PC-9 (cell line): ENCODE results near the gene KAZALD1. TPM values are rescaled to one million over a fixed set of nuclear protein-coding genes. Genes with fewer than 3 reads are reported as not detected.

Source experiments
- BruUV-seq: library from RNA; stranded (reverse); fragments of 400-500 nt; replicated peaks from 2 replicates; lab custom pipeline; 2021; lab: Mats Ljungman, UMichigan
- CTCF ChIA-PET: fragments of 300-600 bp; sonication (Branson Sonifier 250); formaldehyde crosslinking; loops from one replicate; lab custom pipeline; 2022; ENCODE audit warnings: antibody characterized with exemption; lab: Charles Lee
- POLR2A ChIA-PET: fragments of 300-600 bp; sonication (Branson Sonifier 250); formaldehyde crosslinking; loops from one replicate; lab custom pipeline; 2022; ENCODE audit warnings: antibody characterized with exemption; ENCODE audit not compliant: unreplicated experiment; lab: Charles Lee
- DNase-seq, 2 experiments: peaks; one replicate each; pipeline versions ENCODE4 v3.0.0 to v3.0.0-alpha.2; 2015 to 2022; ENCODE audit warnings: mixed read lengths in 1 of 2
- H2AFZ ChIP-seq: fragments of 200-600 bp; sonication (generic); 2 replicates; pipeline ENCODE4 v1.8.1; 2017; ENCODE audit warnings: antibody characterized with exemption
- H3F3A ChIP-seq: fragments of 200-600 bp; sonication (generic); 2 replicates; pipeline ENCODE4 v1.8.1; 2017; ENCODE audit warnings: antibody characterized with exemption, mild to moderate bottlenecking, low read depth; ENCODE audit not compliant: insufficient read depth
- H3K27ac ChIP-seq: fragments of 200-600 bp; sonication (generic); 2 replicates; pipeline ENCODE4 v1.6.1; 2016; ENCODE audit warnings: mixed run types
- H3K27me3 ChIP-seq: fragments of 200-600 bp; sonication (generic); 2 replicates; pipeline ENCODE4 v1.6.1; 2016; ENCODE audit warnings: low read depth, mixed run types; ENCODE audit not compliant: insufficient read depth
- H3K36me3 ChIP-seq: fragments of 200-600 bp; sonication (generic); 2 replicates; pipeline ENCODE4 v1.6.1; 2016; ENCODE audit warnings: low read depth, mixed run types
- H3K4me1 ChIP-seq: fragments of 200-600 bp; sonication (generic); replicated peaks from 2 replicates; pipeline ENCODE4 v1.6.1; 2016; ENCODE audit warnings: mixed run types; ENCODE audit not compliant: insufficient read depth
- H3K4me2 ChIP-seq: fragments of 200-600 bp; sonication (generic); 2 replicates; pipeline ENCODE4 v1.6.1; 2017; ENCODE audit warnings: mixed run types
- H3K4me3 ChIP-seq: fragments of 200-600 bp; sonication (generic); 2 replicates; pipeline ENCODE4 v1.6.1; 2016; ENCODE audit warnings: mixed run types
- H3K79me2 ChIP-seq: fragments of 200-600 bp; sonication (generic); 2 replicates; pipeline ENCODE4 v1.6.1; 2017; ENCODE audit warnings: low read depth, mixed run types
- H3K9me2 ChIP-seq: fragments of 200-600 bp; sonication (generic); 2 replicates; pipeline ENCODE4 v1.8.1; 2017; ENCODE audit warnings: mild to moderate bottlenecking; ENCODE audit not compliant: insufficient read depth
- H3K9me3 ChIP-seq: fragments of 200-600 bp; sonication (generic); 2 replicates; pipeline ENCODE4 v1.8.1; 2016; ENCODE audit warnings: low read depth; ENCODE audit not compliant: insufficient read depth
- H4K20me1 ChIP-seq: fragments of 200-600 bp; sonication (generic); 2 replicates; pipeline ENCODE4 v1.8.1; 2017; ENCODE audit not compliant: insufficient read depth
- EZH2 ChIP-seq: fragments of 200-600 bp; sonication (generic); IDR thresholded peaks from 2 replicates; pipeline ENCODE4 v1.8.0; 2017; ENCODE audit warnings: antibody characterized with exemption, low read depth
- intact Hi-C: fragments of 100-400 bp; cut with micrococcal nuclease; formaldehyde crosslinking; loops from one replicate; pipeline ENCODE4 v1.10.0; 2022; ENCODE audit not compliant: unreplicated experiment
- total RNA-seq: library from RNA; stranded (reverse); gene quantifications from 2 replicates; pipeline ENCODE4 v1.2.3, GENCODE V29; 2021
- TF ChIP-seq, protein P1 (sequence below): fragments of 200-600 bp; sonication (generic); conservative IDR thresholded peaks from 2 replicates; pipeline ENCODE4 v1.6.1; 2017; ENCODE audit warnings: mixed run types, antibody characterized with exemption, mild to moderate bottlenecking, moderate library complexity

KAZALD1 gene
- total RNA-seq, 1 experiment from 2014 or later = 19.7 TPM

DNA sequence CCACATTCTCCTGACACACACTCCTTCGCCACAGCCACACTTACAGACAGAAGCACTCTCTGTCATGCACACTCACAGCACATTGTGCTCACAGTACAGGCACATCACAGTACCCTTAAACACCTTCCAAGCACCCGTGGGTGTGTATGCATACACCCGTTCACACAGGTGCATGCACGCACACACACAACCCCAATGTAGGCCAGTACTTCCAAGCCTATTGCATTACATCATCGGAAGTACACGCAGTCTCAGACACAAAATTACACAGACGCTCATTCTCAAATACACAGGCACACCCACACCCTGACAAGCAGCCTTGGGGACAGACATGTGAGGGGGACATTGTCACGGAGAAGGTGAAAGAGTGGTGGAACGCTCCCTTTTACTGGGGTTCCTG lies 11.1 kb downstream of the KAZALD1 start:
- no peaks in the 10 kb centered on the region for H3K9me3 ChIP-seq
- no peak for DNase-seq
- H3K36me3 ChIP-seq = no peaks in the 10 kb centered on the region
- ChIA-PET POLR2A (no interaction called here), CTCF (no interaction called here)
- H3K79me2 ChIP-seq = no peaks in the 10 kb centered on the region
- no peak overlapping the region for H2AFZ ChIP-seq
- H3F3A ChIP-seq = no peaks in the 10 kb centered on the region
- H3K4me3 ChIP-seq = no peak overlapping the region
- peaks cover 18% of the 10 kb centered on the region; the same call in 1 of the 2 replicates for H3K27me3 ChIP-seq
- H3K4me1 ChIP-seq = no peaks in the 10 kb centered on the region
- H3K4me2 ChIP-seq = no peak overlapping the region
- no peaks in the 10 kb centered on the region for H4K20me1 ChIP-seq
- intact Hi-C loops = no loop called here
- TF ChIP-seq EZH2 = no peak
- TF ChIP-seq, protein P1, sequence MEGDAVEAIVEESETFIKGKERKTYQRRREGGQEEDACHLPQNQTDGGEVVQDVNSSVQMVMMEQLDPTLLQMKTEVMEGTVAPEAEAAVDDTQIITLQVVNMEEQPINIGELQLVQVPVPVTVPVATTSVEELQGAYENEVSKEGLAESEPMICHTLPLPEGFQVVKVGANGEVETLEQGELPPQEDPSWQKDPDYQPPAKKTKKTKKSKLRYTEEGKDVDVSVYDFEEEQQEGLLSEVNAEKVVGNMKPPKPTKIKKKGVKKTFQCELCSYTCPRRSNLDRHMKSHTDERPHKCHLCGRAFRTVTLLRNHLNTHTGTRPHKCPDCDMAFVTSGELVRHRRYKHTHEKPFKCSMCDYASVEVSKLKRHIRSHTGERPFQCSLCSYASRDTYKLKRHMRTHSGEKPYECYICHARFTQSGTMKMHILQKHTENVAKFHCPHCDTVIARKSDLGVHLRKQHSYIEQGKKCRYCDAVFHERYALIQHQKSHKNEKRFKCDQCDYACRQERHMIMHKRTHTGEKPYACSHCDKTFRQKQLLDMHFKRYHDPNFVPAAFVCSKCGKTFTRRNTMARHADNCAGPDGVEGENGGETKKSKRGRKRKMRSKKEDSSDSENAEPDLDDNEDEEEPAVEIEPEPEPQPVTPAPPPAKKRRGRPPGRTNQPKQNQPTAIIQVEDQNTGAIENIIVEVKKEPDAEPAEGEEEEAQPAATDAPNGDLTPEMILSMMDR = no peak
- H3K9me2 ChIP-seq = no peaks in the 10 kb centered on the region
- no peak overlapping the region for H3K27ac ChIP-seq
- no TSS peak for BruUV-seq

DNA sequence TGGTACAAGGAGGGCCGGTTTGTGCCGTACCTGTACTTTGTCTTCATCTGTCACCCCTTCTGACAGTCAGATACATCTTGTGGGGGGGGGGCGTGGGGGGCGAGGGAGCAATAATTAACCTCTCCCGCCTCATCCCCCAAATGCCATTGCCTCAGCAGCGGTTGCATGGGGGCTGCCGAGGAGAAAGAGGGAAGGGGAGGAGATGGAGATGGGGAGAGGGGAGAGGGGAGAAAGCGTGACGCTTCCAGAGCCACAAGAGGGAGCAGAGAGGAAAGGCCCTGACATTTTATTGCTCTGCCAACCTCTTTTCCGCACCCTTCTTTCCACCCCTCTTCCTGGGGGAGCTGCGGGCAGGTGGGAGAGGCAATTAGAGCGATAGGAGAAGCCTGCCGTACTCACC lies 11.8 kb downstream of the KAZALD1 start:
- H3K9me2 ChIP-seq = no peaks in the 10 kb centered on the region
- no peak for DNase-seq
- no peak overlapping the region for H3K4me3 ChIP-seq
- TF ChIP-seq, protein P1 = no peak
- no peak for TF ChIP-seq EZH2
- no peaks in the 10 kb centered on the region for H4K20me1 ChIP-seq
- peaks cover 18% of the 10 kb centered on the region; the same call in 1 of the 2 replicates for H3K27me3 ChIP-seq
- no peaks in the 10 kb centered on the region for H3K36me3 ChIP-seq
- intact Hi-C loops = no loop called here
- no peak overlapping the region for H3K27ac ChIP-seq
- POLR2A ChIA-PET = no interaction called here
- CTCF ChIA-PET = no interaction called here
- H3K9me3 ChIP-seq = no peaks in the 10 kb centered on the region
- no peak overlapping the region for H3K4me2 ChIP-seq
- no peaks in the 10 kb centered on the region for H3F3A ChIP-seq
- H3K79me2 ChIP-seq = no peaks in the 10 kb centered on the region
- BruUV-seq = no TSS peak
- H3K4me1 ChIP-seq = no peaks in the 10 kb centered on the region
- no peak overlapping the region for H2AFZ ChIP-seq

DNA sequence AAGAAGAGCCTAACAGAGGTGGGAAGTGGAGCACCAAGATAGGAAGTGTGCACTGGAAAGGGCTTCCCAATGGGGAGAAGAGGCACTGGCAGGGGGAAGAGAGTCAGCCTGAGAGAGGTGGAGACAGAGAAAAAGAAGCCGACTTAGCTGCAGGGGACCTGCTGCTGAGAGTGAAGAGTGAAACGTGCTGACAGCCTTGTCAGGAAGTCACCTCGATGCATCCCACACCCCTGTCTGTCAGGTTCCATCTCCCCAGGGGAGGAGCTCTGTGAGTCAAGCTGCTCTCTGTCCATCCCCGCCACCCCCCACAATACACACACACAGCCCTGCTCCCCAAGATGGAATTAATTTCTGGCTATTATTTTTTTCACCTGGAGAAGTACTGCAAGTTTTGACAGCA lies 14.0 kb downstream of the KAZALD1 start:
- Histone ChIP-seq H3K4me1 (no peaks in the 10 kb centered on the region), H3K9me2 (no peaks in the 10 kb centered on the region), H3K4me2 (no peak overlapping the region), H3F3A (no peaks in the 10 kb centered on the region), H3K9me3 (no peaks in the 10 kb centered on the region), H3K4me3 (no peak overlapping the region), H3K27me3 (peaks cover 30% of the 10 kb centered on the region), H2AFZ (no peak overlapping the region), H3K79me2 (no peaks in the 10 kb centered on the region), H3K27ac (no peak overlapping the region), H4K20me1 (no peaks in the 10 kb centered on the region), H3K36me3 (no peaks in the 10 kb centered on the region)
- intact Hi-C loops = no loop called here
- POLR2A ChIA-PET = no interaction called here
- no peak for DNase-seq
- CTCF ChIA-PET = interaction anchor here (0.6 to 0.9 kb wide), 3 partner anchors 17 to 507 kb away, joined by 3 to 5 read pairs (median 3); no protein-coding TSS in a partner anchor
- TF ChIP-seq, protein P1 = no peak
- TF ChIP-seq EZH2 = no peak
- BruUV-seq = no TSS peak
